ENCODE measurements around the gene METTL26. TPM values are rescaled to one million over a fixed set of nuclear protein-coding genes. Genes with fewer than 3 reads are reported as not detected.

The METTL26 gene
- total RNA-seq, 1 experiment from 2014 or later = 115 TPM

DNA sequence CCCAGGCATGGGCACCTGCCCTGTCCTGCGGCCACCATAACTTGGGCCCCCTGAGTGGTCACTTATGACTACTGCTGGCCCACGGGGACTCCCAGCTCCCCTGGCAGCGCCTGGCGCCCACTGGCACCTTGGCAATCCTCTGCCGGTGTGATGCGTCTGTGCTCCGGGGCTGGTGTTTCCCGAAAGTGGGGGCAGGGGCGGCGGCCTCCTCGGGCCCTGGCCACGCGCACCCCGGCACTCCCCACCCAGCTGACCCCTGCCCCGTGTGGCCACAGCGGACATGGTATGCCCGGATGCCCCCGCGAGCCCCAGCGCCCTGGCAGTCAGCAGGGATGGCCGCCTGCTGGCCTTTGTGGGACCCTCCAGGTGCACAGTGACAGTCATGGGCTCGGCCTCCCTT lies 21.4 kb upstream of the METTL26 start:
- Mint-ChIP-seq H3K4me3 (no peak overlapping the region), H3K27me3 (ENCODE audit: low read depth) (no peaks in the 10 kb centered on the region), H3K9me3 (no peaks in the 10 kb centered on the region), H3K4me1 (peaks cover 4% of the 10 kb centered on the region), H3K36me3 (no peaks in the 10 kb centered on the region), H3K27ac (no peak overlapping the region)
- CTCF ChIA-PET = interaction anchor here (0.9 kb wide), 1 partner anchor 10 kb away, joined by 3 read pairs; the partner anchor contains the start of gene RHOT2
- TF ChIP-seq, protein P1, sequence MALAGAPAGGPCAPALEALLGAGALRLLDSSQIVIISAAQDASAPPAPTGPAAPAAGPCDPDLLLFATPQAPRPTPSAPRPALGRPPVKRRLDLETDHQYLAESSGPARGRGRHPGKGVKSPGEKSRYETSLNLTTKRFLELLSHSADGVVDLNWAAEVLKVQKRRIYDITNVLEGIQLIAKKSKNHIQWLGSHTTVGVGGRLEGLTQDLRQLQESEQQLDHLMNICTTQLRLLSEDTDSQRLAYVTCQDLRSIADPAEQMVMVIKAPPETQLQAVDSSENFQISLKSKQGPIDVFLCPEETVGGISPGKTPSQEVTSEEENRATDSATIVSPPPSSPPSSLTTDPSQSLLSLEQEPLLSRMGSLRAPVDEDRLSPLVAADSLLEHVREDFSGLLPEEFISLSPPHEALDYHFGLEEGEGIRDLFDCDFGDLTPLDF (CRISPR knock-in tag; IDR thresholded peaks at IDR 0.05) = no peak
- TF ChIP-seq, protein P2, sequence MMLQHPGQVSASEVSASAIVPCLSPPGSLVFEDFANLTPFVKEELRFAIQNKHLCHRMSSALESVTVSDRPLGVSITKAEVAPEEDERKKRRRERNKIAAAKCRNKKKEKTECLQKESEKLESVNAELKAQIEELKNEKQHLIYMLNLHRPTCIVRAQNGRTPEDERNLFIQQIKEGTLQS (CRISPR knock-in tag; conservative IDR thresholded peaks at IDR 0.05) = no peak
- no peak for TF ChIP-seq FOXP1 (CRISPR knock-in tag; IDR thresholded peaks at IDR 0.05; ENCODE audit: borderline replicate concordance)
- TF ChIP-seq, protein P3, sequence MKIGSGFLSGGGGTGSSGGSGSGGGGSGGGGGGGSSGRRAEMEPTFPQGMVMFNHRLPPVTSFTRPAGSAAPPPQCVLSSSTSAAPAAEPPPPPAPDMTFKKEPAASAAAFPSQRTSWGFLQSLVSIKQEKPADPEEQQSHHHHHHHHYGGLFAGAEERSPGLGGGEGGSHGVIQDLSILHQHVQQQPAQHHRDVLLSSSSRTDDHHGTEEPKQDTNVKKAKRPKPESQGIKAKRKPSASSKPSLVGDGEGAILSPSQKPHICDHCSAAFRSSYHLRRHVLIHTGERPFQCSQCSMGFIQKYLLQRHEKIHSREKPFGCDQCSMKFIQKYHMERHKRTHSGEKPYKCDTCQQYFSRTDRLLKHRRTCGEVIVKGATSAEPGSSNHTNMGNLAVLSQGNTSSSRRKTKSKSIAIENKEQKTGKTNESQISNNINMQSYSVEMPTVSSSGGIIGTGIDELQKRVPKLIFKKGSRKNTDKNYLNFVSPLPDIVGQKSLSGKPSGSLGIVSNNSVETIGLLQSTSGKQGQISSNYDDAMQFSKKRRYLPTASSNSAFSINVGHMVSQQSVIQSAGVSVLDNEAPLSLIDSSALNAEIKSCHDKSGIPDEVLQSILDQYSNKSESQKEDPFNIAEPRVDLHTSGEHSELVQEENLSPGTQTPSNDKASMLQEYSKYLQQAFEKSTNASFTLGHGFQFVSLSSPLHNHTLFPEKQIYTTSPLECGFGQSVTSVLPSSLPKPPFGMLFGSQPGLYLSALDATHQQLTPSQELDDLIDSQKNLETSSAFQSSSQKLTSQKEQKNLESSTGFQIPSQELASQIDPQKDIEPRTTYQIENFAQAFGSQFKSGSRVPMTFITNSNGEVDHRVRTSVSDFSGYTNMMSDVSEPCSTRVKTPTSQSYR (CRISPR knock-in tag; IDR thresholded peaks at IDR 0.05) = no peak
- TF ChIP-seq TCF7 (CRISPR knock-in tag; IDR thresholded peaks at IDR 0.05; ENCODE audit: low read depth) = no peak
- no peak for TF ChIP-seq IRF2 (CRISPR knock-in tag; IDR thresholded peaks at IDR 0.05; ENCODE audit: borderline replicate concordance, low read depth)
- TF ChIP-seq, protein P4, sequence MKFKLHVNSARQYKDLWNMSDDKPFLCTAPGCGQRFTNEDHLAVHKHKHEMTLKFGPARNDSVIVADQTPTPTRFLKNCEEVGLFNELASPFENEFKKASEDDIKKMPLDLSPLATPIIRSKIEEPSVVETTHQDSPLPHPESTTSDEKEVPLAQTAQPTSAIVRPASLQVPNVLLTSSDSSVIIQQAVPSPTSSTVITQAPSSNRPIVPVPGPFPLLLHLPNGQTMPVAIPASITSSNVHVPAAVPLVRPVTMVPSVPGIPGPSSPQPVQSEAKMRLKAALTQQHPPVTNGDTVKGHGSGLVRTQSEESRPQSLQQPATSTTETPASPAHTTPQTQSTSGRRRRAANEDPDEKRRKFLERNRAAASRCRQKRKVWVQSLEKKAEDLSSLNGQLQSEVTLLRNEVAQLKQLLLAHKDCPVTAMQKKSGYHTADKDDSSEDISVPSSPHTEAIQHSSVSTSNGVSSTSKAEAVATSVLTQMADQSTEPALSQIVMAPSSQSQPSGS (CRISPR knock-in tag; IDR thresholded peaks at IDR 0.05; ENCODE audit: borderline replicate concordance, low read depth) = no peak
- no peak for TF ChIP-seq HMGA2 (CRISPR knock-in tag; IDR thresholded peaks at IDR 0.05)
- TF ChIP-seq, protein P5, sequence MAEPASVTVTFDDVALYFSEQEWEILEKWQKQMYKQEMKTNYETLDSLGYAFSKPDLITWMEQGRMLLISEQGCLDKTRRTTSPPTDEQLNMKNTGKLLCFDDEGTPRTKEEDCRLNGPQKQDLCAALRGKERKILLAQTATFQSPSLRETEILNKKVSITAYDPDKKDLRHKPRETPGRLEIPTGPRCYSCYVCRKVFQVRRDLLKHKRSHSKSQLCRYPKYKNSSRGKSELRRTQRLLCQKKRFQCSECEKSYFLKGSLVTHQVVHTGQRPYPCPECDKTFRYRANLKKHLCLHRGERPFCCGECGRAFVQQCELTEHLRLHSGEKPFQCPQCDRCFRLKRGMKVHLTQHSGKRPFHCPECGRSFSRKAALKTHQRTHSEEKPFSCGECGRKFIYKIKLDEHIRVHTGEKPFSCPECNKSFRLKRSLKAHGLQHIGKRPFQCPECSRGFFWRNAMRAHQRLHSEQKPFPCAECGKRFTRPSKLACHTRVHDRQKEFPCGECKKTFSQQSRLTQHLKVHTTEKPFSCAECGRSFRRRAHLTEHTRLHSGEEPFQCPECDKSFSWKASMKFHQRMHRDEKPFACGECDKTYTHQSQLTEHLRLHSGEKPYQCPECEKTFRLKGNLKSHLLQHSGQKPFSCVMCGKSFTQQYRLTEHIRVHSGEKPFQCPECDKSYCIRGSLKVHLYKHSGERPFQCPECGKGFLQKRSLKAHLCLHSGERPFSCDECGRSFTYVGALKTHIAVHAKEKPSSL (CRISPR knock-in tag; conservative IDR thresholded peaks at IDR 0.05) = no peak
- no peak for TF ChIP-seq NR1H2 (CRISPR knock-in tag; IDR thresholded peaks at IDR 0.05)
- TF ChIP-seq EMX1 (CRISPR knock-in tag; IDR thresholded peaks at IDR 0.05) = no peak
- TF ChIP-seq PRRX2 (CRISPR knock-in tag; IDR thresholded peaks at IDR 0.05) = no peak
- TF ChIP-seq KAT7 (CRISPR knock-in tag; IDR thresholded peaks at IDR 0.05; ENCODE audit: borderline replicate concordance) = no peak
- no peak for TF ChIP-seq NFYB (CRISPR knock-in tag; conservative IDR thresholded peaks at IDR 0.05; ENCODE audit: low read depth)
- ATAC-seq (no peak), DNase-seq (ENCODE audit: low spot score) (no peak)
- POLR2A ChIA-PET = no interaction called here

- Mint-ChIP-seq H3K27ac (no peak overlapping the region), H3K4me3 (no peak overlapping the region), H3K4me1 (no peaks in the 10 kb centered on the region), H3K9me3 (no peaks in the 10 kb centered on the region), H3K36me3 (no peaks in the 10 kb centered on the region), H3K27me3 (ENCODE audit: low read depth) (no peaks in the 10 kb centered on the region)
- CTCF ChIA-PET = interaction anchor here (1.2 kb wide), 1 partner anchor 27 kb away, joined by 3 read pairs; no protein-coding TSS in a partner anchor
- POLR2A ChIA-PET = no interaction called here
- no peak for DNase-seq (ENCODE audit: low spot score)
- ATAC-seq = no peak
- TF ChIP-seq FOXJ3 (CRISPR knock-in tag; IDR thresholded peaks at IDR 0.05; ENCODE audit: borderline replicate concordance) (no peak), ZMAT4 (CRISPR knock-in tag; IDR thresholded peaks at IDR 0.05) (no peak), SOX15 (CRISPR knock-in tag; IDR thresholded peaks at IDR 0.05) (no peak), ZNF671 (CRISPR knock-in tag; IDR thresholded peaks at IDR 0.05) (no peak), NFATC4 (CRISPR knock-in tag; IDR thresholded peaks at IDR 0.05) (no peak)
- TF ChIP-seq, protein P3 (CRISPR knock-in tag; IDR thresholded peaks at IDR 0.05) = no peak
- TF ChIP-seq, protein P6, sequence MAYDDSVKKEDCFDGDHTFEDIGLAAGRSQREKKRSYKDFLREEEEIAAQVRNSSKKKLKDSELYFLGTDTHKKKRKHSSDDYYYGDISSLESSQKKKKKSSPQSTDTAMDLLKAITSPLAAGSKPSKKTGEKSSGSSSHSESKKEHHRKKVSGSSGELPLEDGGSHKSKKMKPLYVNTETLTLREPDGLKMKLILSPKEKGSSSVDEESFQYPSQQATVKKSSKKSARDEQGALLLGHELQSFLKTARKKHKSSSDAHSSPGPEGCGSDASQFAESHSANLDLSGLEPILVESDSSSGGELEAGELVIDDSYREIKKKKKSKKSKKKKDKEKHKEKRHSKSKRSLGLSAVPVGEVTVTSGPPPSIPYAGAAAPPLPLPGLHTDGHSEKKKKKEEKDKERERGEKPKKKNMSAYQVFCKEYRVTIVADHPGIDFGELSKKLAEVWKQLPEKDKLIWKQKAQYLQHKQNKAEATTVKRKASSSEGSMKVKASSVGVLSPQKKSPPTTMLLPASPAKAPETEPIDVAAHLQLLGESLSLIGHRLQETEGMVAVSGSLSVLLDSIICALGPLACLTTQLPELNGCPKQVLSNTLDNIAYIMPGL (CRISPR knock-in tag; IDR thresholded peaks at IDR 0.05) = no peak
- TF ChIP-seq, protein P5 (CRISPR knock-in tag; conservative IDR thresholded peaks at IDR 0.05) = no peak
Measured at GRCh38 chr16:654034-654433, 17.9 kb upstream of the METTL26 start.

Data from WTC11 (cell line).